ENCODE measurements around the gene ZNF485.

DNA sequence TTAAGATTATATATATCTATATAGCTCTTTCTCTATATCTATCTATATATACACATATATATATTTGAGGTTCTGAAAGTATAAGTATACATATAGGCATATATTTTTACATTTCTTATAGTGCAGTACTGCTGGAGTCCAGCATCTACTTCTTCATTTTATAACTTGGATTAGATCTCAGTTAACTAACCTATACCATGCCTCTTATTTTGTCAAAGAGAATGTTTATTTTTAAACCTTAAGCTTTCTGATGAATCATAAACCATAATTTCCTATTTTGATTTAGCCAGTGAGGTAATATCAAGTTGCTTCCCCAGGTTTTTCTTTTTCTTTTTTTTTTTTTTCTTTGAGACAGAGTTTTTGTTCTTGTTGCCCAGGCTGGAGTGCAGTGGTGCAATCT is 34.4 kb downstream of the ZNF485 start:
- no peak for TF ChIP-seq EZH2 (IDR thresholded peaks at IDR 0.05; ENCODE audit: low read length, missing control alignments)
- TF ChIP-seq, protein P1, sequence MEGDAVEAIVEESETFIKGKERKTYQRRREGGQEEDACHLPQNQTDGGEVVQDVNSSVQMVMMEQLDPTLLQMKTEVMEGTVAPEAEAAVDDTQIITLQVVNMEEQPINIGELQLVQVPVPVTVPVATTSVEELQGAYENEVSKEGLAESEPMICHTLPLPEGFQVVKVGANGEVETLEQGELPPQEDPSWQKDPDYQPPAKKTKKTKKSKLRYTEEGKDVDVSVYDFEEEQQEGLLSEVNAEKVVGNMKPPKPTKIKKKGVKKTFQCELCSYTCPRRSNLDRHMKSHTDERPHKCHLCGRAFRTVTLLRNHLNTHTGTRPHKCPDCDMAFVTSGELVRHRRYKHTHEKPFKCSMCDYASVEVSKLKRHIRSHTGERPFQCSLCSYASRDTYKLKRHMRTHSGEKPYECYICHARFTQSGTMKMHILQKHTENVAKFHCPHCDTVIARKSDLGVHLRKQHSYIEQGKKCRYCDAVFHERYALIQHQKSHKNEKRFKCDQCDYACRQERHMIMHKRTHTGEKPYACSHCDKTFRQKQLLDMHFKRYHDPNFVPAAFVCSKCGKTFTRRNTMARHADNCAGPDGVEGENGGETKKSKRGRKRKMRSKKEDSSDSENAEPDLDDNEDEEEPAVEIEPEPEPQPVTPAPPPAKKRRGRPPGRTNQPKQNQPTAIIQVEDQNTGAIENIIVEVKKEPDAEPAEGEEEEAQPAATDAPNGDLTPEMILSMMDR (conservative IDR thresholded peaks at IDR 0.05 in 1 of 2, IDR thresholded peaks at IDR 0.05 in 1 of 2; ENCODE audit: low read depth in 1 of 2, low read length in 2 of 2), result no peak

All from fibroblast of lung (primary cell).